Tibial nerve (tissue), 4 donors: ENCODE data around the gene PEDS1.

Experiments
- CTCF ChIP-seq, 5 experiments: fragments of 200-600 bp in 3 of 5; fragments of 450-650 bp in 2 of 5; sonication (generic) in 3 of 5; IDR thresholded peaks; one replicate each; pipeline ENCODE4 v1.5.1; 2016 to 2019; ENCODE audit warnings: antibody characterized with exemption in 5 of 5, mild to moderate bottlenecking in 3 of 5, moderate library complexity in 2 of 5
- EP300 ChIP-seq, 2 donors: sonication (generic); formaldehyde crosslinking; IDR thresholded peaks; one replicate each; pipeline ENCODE4 v1.6.1; 2017; ENCODE audit warnings: antibody characterized with exemption in 2 of 2, mild to moderate bottlenecking in 1 of 2
- POLR2A ChIP-seq, 2 donors: fragments of 450-650 bp; IDR thresholded peaks; one replicate each; pipeline ENCODE4 v1.6.1; 2017; ENCODE audit warnings: antibody characterized with exemption in 2 of 2, mild to moderate bottlenecking in 2 of 2, moderate library complexity in 2 of 2

- TF ChIP-seq POLR2A (IDR thresholded peaks at IDR 0.05) (no peak), CTCF (IDR thresholded peaks at IDR 0.05) (no peak), EP300 (IDR thresholded peaks at IDR 0.05) (no peak)
Observed at GRCh38 chr20:50185426-50185825, 31.9 kb upstream of the PEDS1 start.
